PFSK-1 (cell line): ENCODE data around the gene LSAMP.

ENCODE experiments used
- POLR2AphosphoS5 ChIP-seq: IDR thresholded peaks from 2 replicates; pipeline ENCODE4 v1.6.1; 2012; ENCODE audit warnings: low read depth, mild to moderate bottlenecking, control low read depth, low read length, moderate library complexity
- SIN3A ChIP-seq: IDR thresholded peaks from 2 replicates; pipeline ENCODE4 v1.6.1; 2012; ENCODE audit warnings: mild to moderate bottlenecking, low read length, moderate library complexity, borderline replicate concordance; ENCODE audit not compliant: insufficient read depth
- TAF1 ChIP-seq: IDR thresholded peaks from 2 replicates; pipeline ENCODE4 v1.6.1; 2012; ENCODE audit warnings: low read length, control low read depth, borderline replicate concordance; ENCODE audit not compliant: insufficient read depth

- no peak for TF ChIP-seq SIN3A
- no peak for TF ChIP-seq POLR2AphosphoS5
- no peak for TF ChIP-seq TAF1
Measured at GRCh38 chr3:115803661-115804060, 641.6 kb downstream of the LSAMP start.
